Stimulated activated CD4-positive, alpha-beta T cell treated with anti-CD3 and anti-CD28 coated beads, TNF-alpha, amount 100 ng/mL, for 48 hours (primary cell): ENCODE measurements around the gene GPC6.

Experiments
- DNase-seq, 3 donors: peaks; one replicate each; pipeline ENCODE4 v3.0.0-alpha.2; 2020; ENCODE audit warnings: low read depth in 3 of 3

Gene GPC6

DNA sequence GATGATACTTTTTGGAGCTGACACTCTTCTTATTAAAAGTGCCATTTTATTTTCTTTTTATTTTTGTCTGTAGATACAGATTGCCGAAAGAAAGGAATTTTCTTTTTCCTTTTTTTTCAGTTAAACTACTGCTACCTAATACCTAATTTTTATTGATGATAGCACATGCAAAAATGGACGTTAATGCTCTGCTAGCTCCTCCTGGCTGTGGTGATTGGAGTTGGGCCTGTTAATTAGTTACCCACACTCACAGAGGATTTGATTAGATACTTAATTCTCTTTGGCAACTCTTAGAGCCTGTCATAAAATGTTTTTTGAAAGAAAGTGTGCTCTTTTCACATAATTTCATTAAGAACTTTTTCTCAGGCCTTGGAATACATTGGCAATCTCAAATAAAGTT, 886.1 kb downstream of the GPC6 start:
- DNase-seq = no peak

DNA sequence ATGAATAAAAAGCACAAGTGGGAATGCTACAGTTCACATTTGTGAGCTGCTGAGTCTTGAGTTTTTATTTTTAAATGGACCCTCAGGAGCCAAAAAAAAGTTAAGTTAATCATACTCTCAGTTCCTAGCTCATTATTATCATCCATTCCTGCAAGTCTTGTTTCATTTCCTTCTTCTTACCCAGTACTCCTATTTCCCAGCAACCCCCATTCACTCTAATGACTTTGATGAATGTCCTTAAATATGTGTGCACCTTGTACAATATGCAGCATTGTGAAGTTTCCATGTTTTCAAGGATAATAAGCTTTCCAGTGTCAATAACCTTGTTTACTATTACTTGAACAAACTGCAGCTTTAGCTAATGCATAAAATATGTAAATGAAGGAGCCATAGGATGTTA, 886.6 kb downstream of the GPC6 start:
- DNase-seq = no peak

DNA sequence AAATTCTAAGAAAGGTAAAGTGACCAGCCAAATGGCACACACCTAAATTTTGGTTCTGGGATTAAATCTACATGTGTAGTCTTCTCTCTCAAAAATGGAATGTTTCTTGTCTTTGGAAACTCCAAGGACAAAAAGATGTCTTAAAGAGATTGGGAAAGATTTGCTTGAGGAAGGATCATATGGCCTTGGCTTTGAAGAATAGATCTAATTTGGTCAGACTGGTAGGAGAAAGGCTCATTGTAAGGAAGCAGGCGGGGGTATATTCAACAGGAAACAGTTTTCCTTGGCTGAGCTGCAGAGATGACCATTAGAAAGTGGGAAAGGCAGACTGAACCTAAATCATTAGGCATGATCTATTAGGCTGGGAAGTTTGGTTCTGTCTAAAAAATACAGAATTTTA, 887.6 kb downstream of the GPC6 start:
- DNase-seq = no peak

DNA sequence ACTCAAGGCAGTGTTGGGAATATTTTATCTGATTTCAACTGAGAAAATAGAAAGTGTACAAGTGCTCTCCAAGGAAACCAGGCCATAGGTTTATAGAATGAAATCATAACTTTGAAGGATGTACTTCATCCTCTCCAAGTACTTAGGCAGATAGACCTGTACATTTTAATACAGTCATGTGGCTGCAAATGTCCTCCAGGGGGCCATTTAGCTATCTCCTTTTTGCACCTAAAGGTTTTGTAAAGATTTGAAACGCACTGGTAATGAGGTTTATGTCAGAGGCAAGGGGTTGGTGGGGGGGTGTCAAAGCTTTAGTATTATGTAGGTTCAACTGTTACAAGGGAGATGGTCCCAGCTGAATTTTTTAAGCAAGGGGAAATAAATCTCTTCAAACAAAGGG, 888.4 kb downstream of the GPC6 start:
- no peak for DNase-seq

DNA sequence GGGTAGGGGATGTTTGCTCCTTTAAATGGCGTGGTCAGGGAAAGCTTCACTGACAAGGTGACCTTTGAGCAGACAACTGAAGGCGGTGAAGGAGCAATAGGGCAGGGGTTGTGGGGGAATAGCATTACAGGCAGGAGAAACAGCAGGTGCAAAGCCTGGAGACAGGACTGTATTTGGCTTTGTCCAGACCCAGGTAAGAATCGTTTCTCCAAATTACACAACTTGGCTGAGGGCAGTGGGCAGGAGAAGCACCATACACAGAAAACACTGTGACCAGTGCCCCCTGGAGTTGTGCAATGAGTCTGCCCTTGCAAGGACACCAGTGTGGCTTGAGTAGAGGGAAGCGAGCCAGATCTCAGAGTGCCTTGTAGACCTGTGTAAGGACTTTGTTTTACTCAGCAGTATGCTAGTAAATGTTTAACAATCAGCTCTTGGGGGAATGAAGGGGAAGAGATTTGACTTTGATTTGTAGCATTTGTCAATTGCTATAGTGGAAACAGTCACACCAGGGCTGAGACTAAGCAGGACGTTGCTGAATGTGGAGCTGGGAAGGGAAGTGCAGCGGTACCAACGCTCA, 892.8 kb downstream of the GPC6 start:
- DNase-seq = no peak

DNA sequence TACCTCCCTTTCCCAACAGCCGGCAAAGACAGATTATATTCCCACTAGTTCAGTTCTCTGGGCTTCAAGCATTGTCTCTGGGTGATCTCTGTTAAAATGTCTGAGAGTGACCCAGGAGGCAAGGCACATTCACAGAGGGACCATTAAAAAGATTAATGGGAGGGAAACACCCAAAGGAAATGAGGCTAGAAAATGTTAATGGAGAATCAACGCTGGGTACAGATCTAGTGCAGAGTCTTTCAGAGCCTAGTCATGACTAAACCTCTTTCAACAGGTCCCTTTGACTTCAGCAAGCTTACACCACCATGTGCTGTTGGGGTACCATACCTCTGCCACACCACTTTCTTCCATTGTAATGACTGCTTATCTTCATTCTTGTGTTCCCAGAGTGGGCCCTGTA, 894.3 kb downstream of the GPC6 start:
- DNase-seq = no peak

DNA sequence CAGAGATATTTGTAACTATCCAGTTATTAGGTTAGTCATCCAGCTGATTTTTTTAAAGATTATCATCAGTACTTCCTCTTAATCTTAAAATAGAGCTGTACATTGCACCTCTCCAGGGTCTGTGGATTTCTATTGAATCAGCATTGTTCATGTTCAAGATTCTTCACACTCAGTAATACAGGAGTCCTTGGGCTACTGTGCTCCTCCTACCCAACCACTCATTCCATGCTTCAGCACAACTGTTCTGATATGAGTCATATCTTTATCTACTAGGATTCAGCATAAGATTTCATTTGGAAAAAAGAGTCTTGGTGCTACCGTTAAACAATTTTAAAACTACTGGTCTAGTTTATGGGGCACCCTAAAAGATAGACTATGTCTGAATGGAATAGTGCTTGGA, 895.1 kb downstream of the GPC6 start:
- DNase-seq = no peak

DNA sequence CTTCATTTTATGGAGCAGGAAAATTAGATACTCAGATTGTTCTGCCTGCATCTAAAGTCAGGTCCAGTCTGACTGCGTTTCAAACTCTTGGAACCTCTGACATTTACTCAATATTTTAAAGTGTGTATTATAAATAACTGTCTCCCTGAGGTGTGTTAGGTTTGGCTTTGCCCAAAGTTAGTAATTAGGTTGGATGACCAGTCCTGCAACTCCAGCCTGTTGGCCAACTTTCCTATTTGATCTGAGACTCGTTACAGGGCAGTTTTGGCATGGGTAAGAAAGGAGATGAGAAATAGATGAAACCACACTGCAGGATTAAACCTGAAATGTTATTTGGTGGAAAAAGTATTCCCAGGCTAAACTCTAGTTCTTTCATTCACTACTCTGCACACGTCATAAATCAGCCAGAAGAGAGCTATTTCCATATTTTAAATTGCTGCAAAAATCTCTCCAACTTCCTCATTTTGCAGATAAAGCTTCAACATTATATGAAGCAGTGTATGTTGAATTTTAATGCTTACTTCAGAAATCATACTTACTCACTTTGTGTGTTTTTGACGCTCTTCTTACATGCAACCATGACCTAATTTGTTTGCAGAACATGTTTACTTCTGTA, 895.8 kb downstream of the GPC6 start:
- no peak for DNase-seq

DNA sequence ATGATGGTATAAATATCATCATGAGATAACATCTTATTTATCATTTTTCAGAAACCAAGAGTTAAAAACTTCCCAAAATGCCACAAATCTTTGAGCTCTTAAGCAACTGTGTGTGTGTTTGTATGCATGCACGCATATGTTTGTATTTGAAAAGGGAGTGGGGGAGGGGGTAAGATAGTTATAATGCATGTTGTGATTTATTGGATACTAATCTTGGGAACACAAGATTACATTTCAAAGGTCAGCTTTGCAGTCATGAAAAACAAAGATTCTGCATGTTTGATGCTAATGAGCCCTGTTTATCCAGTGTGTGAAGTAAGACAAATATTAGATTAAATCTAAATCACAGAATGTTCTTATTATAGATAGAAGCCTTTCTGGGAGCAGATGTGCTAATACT, 897.0 kb downstream of the GPC6 start:
- DNase-seq = no peak

DNA sequence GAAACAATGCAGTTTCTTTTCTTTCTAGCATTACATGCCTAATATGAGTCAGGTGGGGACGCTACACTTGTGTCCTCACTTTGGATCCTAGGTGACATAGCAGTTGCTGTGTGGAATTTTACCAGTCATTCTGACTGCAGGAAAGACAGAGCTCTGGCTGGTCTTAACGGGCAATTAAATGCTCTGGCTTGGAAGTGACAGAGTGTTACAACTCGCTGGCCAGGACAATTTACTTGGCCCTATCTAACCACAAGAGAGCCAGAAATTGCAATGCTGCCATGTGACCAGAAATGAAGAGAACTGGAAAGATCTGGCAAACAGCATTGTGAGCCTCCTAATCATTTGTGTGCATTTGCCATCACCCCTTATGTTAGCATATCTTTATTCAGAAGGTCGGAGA, 901.8 kb downstream of the GPC6 start:
- no peak for DNase-seq

DNA sequence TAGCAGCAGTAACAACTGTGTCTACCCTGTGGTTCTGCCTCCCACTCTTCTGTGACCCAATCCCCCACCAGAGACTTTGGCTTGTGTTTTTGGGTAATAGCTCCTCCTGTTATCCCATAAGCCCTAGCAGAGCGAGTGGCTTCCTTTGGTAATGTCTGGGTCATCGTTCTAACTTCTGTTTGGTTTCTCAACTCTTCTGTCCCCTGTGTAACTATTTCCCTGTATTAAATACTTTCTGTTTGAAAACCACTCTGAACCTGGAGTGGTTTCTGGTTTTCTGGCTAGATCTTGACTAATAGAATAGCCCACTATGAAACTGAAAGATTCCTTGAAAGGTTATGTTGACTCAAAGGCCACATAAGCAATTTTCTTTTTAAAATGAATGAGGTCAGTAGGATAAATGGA, 902.9 kb downstream of the GPC6 start:
- no peak for DNase-seq

DNA sequence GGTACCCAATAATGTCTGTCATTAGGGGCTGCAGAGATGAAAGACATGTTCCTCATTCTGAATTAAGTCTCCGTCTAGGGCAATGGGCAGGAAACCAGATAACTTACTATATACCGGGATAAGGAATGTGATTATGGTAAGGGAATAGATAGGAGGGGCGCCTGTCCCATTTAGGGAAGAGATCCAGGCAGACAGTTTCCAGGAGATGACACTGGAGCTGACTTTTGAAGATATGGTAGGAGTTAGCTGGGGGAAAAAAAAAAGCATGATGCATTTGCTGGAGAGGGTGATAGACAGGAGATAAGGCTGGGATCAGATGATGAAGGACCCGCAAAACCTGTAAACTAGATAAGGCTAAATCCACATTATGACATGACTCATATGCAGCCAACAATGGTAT, 912.2 kb downstream of the GPC6 start:
- no peak for DNase-seq

DNA sequence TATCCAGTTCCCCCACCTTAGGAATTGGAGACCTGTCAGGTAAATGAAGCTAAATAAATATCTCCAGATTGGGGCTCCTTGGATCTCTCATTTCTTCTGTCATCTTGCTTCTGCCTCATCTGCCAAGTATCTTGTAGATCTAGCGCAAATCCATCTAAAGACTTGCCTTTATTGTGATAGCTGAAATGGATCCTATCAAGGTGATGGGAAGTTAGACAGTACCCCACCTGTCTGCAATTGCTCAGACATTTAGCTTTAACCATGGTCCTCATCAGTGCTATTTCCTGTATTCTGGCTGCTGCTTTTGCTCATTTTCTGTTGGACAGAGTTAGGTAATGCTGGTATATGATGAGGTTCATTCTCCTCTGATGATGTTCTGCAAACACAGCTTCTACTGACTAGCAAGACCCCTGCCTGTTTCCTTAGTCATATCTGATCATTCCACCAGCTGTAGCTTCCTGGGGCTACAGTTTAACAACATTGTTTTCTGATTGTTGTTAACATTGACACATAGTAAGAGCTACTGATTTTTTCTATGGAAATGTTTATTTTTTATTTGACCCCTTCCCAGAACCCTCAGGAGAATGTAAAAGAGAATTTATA, 912.9 kb downstream of the GPC6 start:
- DNase-seq = no peak

DNA sequence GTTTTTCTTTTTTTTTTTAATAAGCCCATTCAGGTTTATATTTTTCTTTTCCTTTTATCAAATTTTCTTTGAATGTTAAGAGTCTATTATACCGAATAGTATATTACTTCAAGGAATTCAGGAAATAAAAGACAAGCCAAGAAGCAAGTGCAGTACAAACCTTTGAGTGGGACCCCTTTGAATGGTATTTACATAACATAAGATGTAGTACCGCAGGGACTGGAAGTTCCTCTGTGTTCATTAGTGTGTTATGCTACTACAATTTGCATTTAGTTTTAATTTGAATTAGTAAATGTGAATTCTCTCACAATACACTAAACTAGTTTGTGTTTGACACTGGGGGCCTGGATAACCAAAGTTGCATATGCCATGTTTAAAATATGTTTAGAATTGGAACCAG, 913.4 kb downstream of the GPC6 start:
- no peak for DNase-seq

DNA sequence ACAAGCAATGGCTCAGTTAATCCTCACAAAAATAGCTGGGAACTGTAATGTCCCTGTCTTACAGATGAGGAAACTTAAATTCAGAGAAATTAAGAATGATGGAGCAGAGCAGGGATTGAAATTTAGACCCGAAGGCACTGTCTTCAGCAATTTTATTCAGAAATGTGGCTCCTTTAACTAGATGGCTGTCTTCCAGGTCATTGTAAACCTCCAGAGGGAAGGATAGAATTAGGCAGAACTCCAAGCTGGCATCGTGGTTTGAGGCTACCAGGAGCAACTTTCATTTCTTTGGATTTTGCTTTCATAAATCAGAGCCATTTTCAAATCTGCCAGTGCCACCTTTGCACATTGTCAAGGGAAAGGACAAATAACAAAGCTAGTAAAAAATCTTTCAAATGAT, 913.9 kb downstream of the GPC6 start:
- no peak for DNase-seq

DNA sequence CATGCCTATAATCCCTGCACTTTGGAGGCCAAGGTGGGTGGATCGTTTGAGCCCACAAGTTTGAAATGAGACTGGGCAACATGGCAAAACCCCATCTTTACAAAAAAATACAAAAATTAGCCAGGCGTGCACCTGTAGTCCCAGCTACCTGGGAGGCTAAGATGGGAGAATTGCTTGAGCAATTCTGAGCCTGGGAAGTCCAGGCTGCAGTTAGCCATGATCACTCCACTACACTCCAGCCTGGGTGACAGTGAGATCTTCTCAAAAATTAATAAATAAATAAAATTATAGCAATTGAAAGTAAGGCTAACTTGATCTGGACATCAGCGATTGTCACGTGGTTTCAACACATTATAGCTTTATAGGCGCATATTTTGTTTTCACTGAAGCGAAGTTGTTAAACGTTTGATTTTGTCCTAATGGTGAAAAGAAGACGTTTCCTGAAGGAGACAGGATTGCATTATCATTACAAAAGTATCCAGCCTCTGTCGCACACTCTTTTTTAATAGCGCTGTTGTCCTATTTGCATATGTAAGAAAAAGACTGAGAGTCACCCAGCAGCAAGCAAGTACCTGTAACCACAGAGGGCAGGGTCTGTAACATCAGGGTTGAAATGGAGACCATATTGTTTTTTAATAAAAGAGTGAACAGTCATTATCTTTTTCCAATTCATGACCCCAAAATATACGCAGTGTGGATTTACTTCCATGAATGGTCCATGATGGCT, 917.2 kb downstream of the GPC6 start:
- no peak for DNase-seq

DNA sequence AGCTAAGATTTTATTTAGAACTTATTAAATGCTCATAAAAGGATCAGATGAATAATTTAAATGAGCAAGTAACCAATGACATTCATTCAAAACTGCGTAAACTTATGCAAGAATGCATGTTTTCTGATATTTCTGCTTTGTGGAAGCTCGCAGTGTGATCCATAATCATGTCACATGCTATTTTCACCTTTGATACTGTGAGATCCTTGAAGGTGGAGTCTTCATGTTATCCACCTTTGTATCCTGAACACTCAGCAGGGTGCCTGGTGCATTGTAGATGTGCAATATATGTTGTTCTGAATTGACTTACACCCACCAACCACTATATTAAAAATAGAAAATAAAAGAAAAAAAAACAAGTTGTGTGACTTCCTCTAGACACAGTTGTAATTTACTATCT, 919.4 kb downstream of the GPC6 start:
- DNase-seq = no peak

DNA sequence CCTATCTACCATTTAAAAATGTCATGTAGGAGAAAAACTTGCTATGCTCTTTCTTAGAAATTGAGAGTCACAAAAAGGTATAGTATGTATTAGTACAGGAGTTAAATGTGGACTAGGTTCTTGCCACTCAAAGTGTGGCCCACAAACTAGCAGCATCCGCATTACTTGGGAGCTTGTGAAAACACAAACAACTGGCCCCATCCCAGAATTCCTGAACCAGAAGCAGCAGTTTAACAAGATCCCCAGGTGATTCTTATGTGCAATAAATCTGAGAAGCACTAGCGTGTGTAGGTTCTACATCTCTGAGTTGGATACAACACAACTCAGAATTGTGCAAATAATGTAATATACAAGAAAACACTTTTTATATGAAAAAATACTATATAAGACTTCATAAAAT, 927.0 kb downstream of the GPC6 start:
- DNase-seq = no peak

DNA sequence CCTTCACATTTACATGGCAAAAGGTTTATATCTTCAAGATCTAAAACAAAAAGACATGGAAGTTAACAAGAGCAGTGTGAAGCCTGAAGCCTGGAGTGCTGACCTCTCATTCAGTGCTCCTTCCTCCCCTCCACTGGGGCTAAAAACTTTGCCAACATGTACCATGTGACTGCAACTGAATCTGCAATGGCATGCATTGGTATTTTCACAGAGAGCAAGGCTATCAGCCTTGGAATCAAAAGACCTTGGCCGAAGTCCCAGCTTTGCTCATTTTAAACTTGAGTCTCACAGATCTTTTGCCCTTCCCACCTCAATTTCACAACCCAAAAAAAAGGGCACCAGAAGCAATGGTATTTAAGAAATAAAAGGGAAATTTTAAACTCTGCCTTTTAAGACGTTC, 927.8 kb downstream of the GPC6 start:
- no peak for DNase-seq

DNA sequence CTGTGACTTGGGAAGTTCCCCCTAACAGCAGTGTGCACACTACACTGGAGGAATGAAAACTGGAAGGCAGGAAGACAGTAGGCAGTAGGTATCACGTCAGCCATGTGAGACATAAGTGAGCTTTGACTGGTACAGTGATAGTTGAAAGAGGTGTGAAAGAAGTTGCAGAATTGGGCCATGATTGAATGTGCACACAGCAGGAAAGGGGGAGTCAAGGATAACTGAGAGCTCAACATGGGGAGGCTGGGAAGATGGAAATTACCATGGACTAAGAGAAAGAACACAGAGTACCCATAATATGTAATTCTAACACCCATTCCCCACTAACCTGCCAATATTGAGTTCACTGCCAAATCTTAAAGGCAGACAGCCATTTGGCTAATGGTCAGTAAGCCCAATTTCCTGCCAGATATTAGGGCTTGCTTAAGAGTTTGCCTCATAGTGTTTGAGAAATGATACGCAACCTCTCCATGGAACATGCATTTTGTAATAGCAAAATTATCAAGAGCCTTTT, 931.2 kb downstream of the GPC6 start:
- no peak for DNase-seq

DNA sequence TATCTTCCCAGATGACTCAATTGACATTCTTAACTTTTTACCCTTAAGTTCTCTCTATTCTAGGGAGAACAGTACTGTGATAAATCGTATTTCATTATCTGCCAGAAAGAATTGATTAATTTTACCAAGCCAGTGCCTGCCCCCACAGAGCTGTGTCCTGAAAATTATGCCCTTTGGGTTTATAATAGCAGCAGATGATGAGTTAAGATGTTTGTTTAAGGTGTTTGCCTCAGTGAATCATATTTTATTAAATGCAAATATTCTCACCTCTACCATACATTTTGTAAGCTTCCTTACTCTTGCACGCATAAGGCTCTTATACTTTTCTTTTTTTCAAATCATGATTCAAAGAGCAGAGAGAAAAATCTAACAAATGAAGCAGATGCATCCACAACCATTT, 934.3 kb downstream of the GPC6 start:
- DNase-seq = no peak

DNA sequence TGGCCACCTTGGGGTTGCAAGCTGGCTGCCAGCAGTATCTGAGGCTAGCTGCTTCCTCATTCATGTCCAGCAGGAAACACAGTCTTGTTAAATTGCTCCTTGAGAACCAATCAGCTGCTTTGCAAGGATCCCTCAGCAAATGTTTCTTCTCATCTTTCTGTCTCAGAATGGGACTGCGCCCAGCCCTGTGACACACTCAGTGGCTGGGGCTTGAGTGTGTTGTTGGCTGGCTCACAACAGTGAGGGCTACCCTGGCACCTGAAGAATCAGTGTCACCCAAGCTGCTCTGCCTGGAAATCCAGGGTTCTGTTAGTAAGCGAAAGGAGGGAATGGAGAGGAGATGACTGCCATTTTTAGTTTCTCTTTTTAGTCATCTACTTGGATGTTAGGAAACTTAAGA, 935.7 kb downstream of the GPC6 start:
- DNase-seq = no peak

DNA sequence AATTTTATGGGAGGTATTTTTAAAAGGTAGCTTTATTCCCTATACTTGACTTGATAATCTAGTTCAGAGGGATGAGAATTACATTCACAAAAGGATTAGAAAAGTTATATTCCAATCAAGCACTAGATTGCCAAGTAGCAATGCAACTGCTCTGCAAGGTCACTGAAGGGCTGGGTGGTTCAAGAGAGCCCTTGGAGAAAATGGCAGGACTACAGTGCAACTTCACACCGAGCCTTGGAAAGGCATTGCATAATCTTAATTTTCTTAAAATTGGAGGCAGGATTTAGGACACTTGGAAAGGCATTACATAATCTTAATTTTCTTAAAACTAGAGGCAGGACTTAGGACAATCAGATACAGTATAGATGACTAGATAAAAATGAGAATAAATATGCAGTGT, 936.9 kb downstream of the GPC6 start:
- no peak for DNase-seq
